ENCODE results near the gene LHFPL6. TPM values are rescaled to one million over a fixed set of nuclear protein-coding genes. Genes with fewer than 3 reads are reported as not detected.

Gene LHFPL6
- total RNA-seq, 1 donor from 2014 or later, result 31.4 TPM

GRCh38 chr13:39533651-39534150, 69.3 kb downstream of the LHFPL6 start:
- FAIRE-seq, result no peak
- H3K27me3 Mint-ChIP-seq (ENCODE audit: low read depth, unreplicated experiment), result no peaks in the 10 kb centered on the region

GRCh38 chr13:39531646-39532045, 71.3 kb downstream of the LHFPL6 start:
- peaks cover 26% of the 10 kb centered on the region for H3K4me1 ChIP-seq (ENCODE audit: insufficient read depth, low read length)
- no peak for TF ChIP-seq CTCF (IDR thresholded peaks at IDR 0.05; ENCODE audit: insufficient read depth, low read depth, low read length)
- no peak for TF ChIP-seq EZH2 (IDR thresholded peaks at IDR 0.05; ENCODE audit: insufficient read depth, low read length)
- H3K4me2 ChIP-seq (ENCODE audit: low read length), result no peak overlapping the region
- Mint-ChIP-seq H3K4me1 (ENCODE audit: low read depth, unreplicated experiment) (peaks cover 26% of the 10 kb centered on the region), H3K36me3 (ENCODE audit: low read depth, unreplicated experiment) (no peaks in the 10 kb centered on the region), H3K27ac (ENCODE audit: unreplicated experiment) (no peak overlapping the region), H3K27me3 (ENCODE audit: low read depth, unreplicated experiment) (no peaks in the 10 kb centered on the region), H3K4me3 (ENCODE audit: unreplicated experiment) (no peak overlapping the region), H3K9me3 (ENCODE audit: unreplicated experiment) (no peaks in the 10 kb centered on the region)
- no peaks in the 10 kb centered on the region for H3K9me3 ChIP-seq (ENCODE audit: insufficient read depth, low read depth, low read length)
- H3K27ac ChIP-seq (ENCODE audit: low read depth, low read length), result no peak overlapping the region
- H2AFZ ChIP-seq (ENCODE audit: low read depth, low read length), result no peak overlapping the region
- H3K4me3 ChIP-seq (ENCODE audit: insufficient read depth, low read depth, low read length), result no peak overlapping the region
- H3K27me3 ChIP-seq (ENCODE audit: insufficient read depth, low read length), result no peaks in the 10 kb centered on the region
- DNase-seq (ENCODE audit: low read depth), result peak; percentile 24
- FAIRE-seq, result no peak
- H3K9ac ChIP-seq (ENCODE audit: low read length), result no peak overlapping the region
- peaks cover 10% of the 10 kb centered on the region for H3K79me2 ChIP-seq (ENCODE audit: insufficient read depth, low read length)
- no peaks in the 10 kb centered on the region for H3K36me3 ChIP-seq (ENCODE audit: insufficient read depth, low read length)
- H4K20me1 ChIP-seq (ENCODE audit: insufficient read depth, low read length), result no peaks in the 10 kb centered on the region

More at GRCh38 chr13:39533651-39534150, 69.3 kb downstream of the LHFPL6 start:
- Histone ChIP-seq H3K9me3 (ENCODE audit: insufficient read depth, low read depth, low read length) (no peaks in the 10 kb centered on the region), H3K9ac (ENCODE audit: low read length) (no peak overlapping the region), H3K79me2 (ENCODE audit: insufficient read depth, low read length) (peaks cover 9% of the 10 kb centered on the region), H3K27ac (ENCODE audit: low read depth, low read length) (no peak overlapping the region), H3K27me3 (ENCODE audit: insufficient read depth, low read length) (no peaks in the 10 kb centered on the region), H3K4me2 (ENCODE audit: low read length) (no peak overlapping the region), H2AFZ (ENCODE audit: low read depth, low read length) (no peak overlapping the region), H3K4me3 (ENCODE audit: insufficient read depth, low read depth, low read length) (no peak overlapping the region), H3K36me3 (ENCODE audit: insufficient read depth, low read length) (no peaks in the 10 kb centered on the region), H3K4me1 (ENCODE audit: insufficient read depth, low read length) (peaks cover 10% of the 10 kb centered on the region), H4K20me1 (ENCODE audit: insufficient read depth, low read length) (no peaks in the 10 kb centered on the region)
- no peak for DNase-seq (ENCODE audit: low read depth)
- Mint-ChIP-seq H3K4me1 (ENCODE audit: low read depth, unreplicated experiment) (peaks cover 10% of the 10 kb centered on the region), H3K9me3 (ENCODE audit: unreplicated experiment) (no peaks in the 10 kb centered on the region), H3K36me3 (ENCODE audit: low read depth, unreplicated experiment) (no peaks in the 10 kb centered on the region), H3K27ac (ENCODE audit: unreplicated experiment) (no peak overlapping the region), H3K4me3 (ENCODE audit: unreplicated experiment) (no peak overlapping the region)
- no peak for TF ChIP-seq EZH2 (IDR thresholded peaks at IDR 0.05; ENCODE audit: insufficient read depth, low read length)
- no peak for TF ChIP-seq CTCF (IDR thresholded peaks at IDR 0.05; ENCODE audit: insufficient read depth, low read depth, low read length)

- no peak for DNase-seq (ENCODE audit: low read depth)
- no peak overlapping the region for H3K27ac Mint-ChIP-seq (ENCODE audit: unreplicated experiment)
- no peak overlapping the region for H3K4me3 Mint-ChIP-seq (ENCODE audit: unreplicated experiment)
Observed at GRCh38 chr13:39530916-39531315, 72.1 kb downstream of the LHFPL6 start.

More at GRCh38 chr13:39530916-39531315, 72.1 kb downstream of the LHFPL6 start:
- Mint-ChIP-seq H3K27me3 (ENCODE audit: low read depth, unreplicated experiment) (no peaks in the 10 kb centered on the region), H3K4me1 (ENCODE audit: low read depth, unreplicated experiment) (peaks cover 23% of the 10 kb centered on the region), H3K9me3 (ENCODE audit: unreplicated experiment) (no peaks in the 10 kb centered on the region), H3K36me3 (ENCODE audit: low read depth, unreplicated experiment) (no peaks in the 10 kb centered on the region)
- Histone ChIP-seq H3K27me3 (ENCODE audit: insufficient read depth, low read length) (no peaks in the 10 kb centered on the region), H3K79me2 (ENCODE audit: insufficient read depth, low read length) (peaks cover 14% of the 10 kb centered on the region), H3K4me1 (ENCODE audit: insufficient read depth, low read length) (peaks cover 28% of the 10 kb centered on the region), H3K9me3 (ENCODE audit: insufficient read depth, low read depth, low read length) (no peaks in the 10 kb centered on the region), H2AFZ (ENCODE audit: low read depth, low read length) (no peak overlapping the region), H3K27ac (ENCODE audit: low read depth, low read length) (no peak overlapping the region), H3K4me3 (ENCODE audit: insufficient read depth, low read depth, low read length) (no peak overlapping the region), H3K36me3 (ENCODE audit: insufficient read depth, low read length) (no peaks in the 10 kb centered on the region), H3K4me2 (ENCODE audit: low read length) (no peak overlapping the region), H4K20me1 (ENCODE audit: insufficient read depth, low read length) (no peaks in the 10 kb centered on the region), H3K9ac (ENCODE audit: low read length) (no peak overlapping the region)
- TF ChIP-seq CTCF (IDR thresholded peaks at IDR 0.05; ENCODE audit: insufficient read depth, low read depth, low read length) (no peak), EZH2 (IDR thresholded peaks at IDR 0.05; ENCODE audit: insufficient read depth, low read length) (no peak)
- peak; percentile 39 for FAIRE-seq

Measured in astrocyte (in vitro differentiated cells and primary cell).